Keratinocyte (primary cell): ENCODE results near the gene RCAN3. TPM values are rescaled to one million over a fixed set of nuclear protein-coding genes. Genes with fewer than 3 reads are reported as not detected.
A peak's percentile ranks its signal among the peaks of the same experiment; 100 is the strongest.

Experiments used
- DNase-seq: peaks from one replicate; pipeline ENCODE4 v3.0.0-alpha.2; 2011; ENCODE audit warnings: low read depth, missing footprints, low spot score
- FAIRE-seq: peaks from 2 replicates; lab custom pipeline; 2011; peaks lifted over from hg19 to GRCh38; lab: Jason Lieb, UNC
- H2AFZ ChIP-seq: 2 replicates; pipeline ENCODE4 v1.6.0; 2012; ENCODE audit warnings: low read length, control low read depth, inconsistent platforms; ENCODE audit not compliant: control insufficient read depth
- H3K27ac ChIP-seq: 2 replicates; pipeline ENCODE4 v1.5.1; 2011; ENCODE audit warnings: low read length; ENCODE audit not compliant: control insufficient read depth, insufficient read depth
- H3K27me3 ChIP-seq: 3 replicates; pipeline ENCODE4 v1.6.0; 2011; ENCODE audit warnings: low read length; ENCODE audit not compliant: control insufficient read depth, insufficient read depth; ENCODE audit errors: extremely low read depth
- H3K36me3 ChIP-seq, 2 experiments: 2 replicates in 1 of 2; 3 replicates in 1 of 2; pipeline ENCODE4 v1.5.1; 2011; ENCODE audit warnings: low read length in 2 of 2, mild to moderate bottlenecking in 1 of 2; ENCODE audit not compliant: control insufficient read depth in 2 of 2, insufficient read depth in 2 of 2; ENCODE audit errors: extremely low read depth in 1 of 2
- H3K4me1 ChIP-seq: 3 replicates; pipeline ENCODE4 v1.5.1; 2011; ENCODE audit warnings: low read length; ENCODE audit not compliant: control insufficient read depth, insufficient read depth; ENCODE audit errors: extremely low read depth
- H3K4me2 ChIP-seq: 3 replicates; pipeline ENCODE4 v1.6.0; 2011; ENCODE audit warnings: low read depth, low read length; ENCODE audit not compliant: control insufficient read depth, insufficient read depth; ENCODE audit errors: extremely low read depth
- H3K4me3 ChIP-seq, 3 experiments: fragments of 200-600 bp in 1 of 3; sonication (generic) in 1 of 3; 2 replicates in 2 of 3; 3 replicates in 1 of 3; pipeline ENCODE4 v1.5.1; 2011 to 2016; ENCODE audit warnings: low read length in 3 of 3, mild to moderate bottlenecking in 3 of 3, control low read depth in 2 of 3, inconsistent platforms in 1 of 3, low read depth in 1 of 3, mixed read lengths in 1 of 3, mixed run types in 1 of 3, moderate library complexity in 1 of 3; ENCODE audit not compliant: control insufficient read depth in 2 of 3, insufficient read depth in 2 of 3; ENCODE audit errors: extremely low read depth in 1 of 3
- H3K79me2 ChIP-seq: 2 replicates; pipeline ENCODE4 v1.6.0; 2012; ENCODE audit warnings: low read length; ENCODE audit not compliant: control insufficient read depth, insufficient read depth
- H3K9ac ChIP-seq: 3 replicates; pipeline ENCODE4 v1.6.0; 2011; ENCODE audit warnings: low read length; ENCODE audit not compliant: control insufficient read depth, insufficient read depth; ENCODE audit errors: extremely low read depth
- H3K9me1 ChIP-seq: 3 replicates; pipeline ENCODE4 v1.6.0; 2011; ENCODE audit warnings: low read length; ENCODE audit not compliant: control insufficient read depth, insufficient read depth; ENCODE audit errors: extremely low read depth
- H3K9me3 ChIP-seq: 2 replicates; pipeline ENCODE4 v1.5.1; 2012; ENCODE audit warnings: low read depth, low read length; ENCODE audit not compliant: control insufficient read depth
- H4K20me1 ChIP-seq: 3 replicates; pipeline ENCODE4 v1.6.0; 2011; ENCODE audit warnings: low read length; ENCODE audit not compliant: control insufficient read depth, insufficient read depth; ENCODE audit errors: extremely low read depth
- CTCF ChIP-seq, 3 experiments: IDR thresholded peaks in 1 of 3; conservative IDR thresholded peaks in 1 of 3; optimal IDR thresholded peaks in 1 of 3; 2 replicates in 2 of 3; 3 replicates in 1 of 3; pipeline versions ENCODE3 to v1.5.1; 2011; ENCODE audit warnings: low read length in 3 of 3, mild to moderate bottlenecking in 3 of 3, moderate library complexity in 2 of 3, control low read depth in 1 of 3, inconsistent platforms in 1 of 3; ENCODE audit not compliant: insufficient read depth in 2 of 3; ENCODE audit errors: extremely low read depth in 1 of 3
- EZH2 ChIP-seq: IDR thresholded peaks from one replicate; pipeline ENCODE4 v1.6.1; 2012; ENCODE audit warnings: inconsistent platforms, mild to moderate bottlenecking, low read length, moderate library complexity
- dilution Hi-C: fragments of 300-500 bp; cut with MboI; formaldehyde crosslinking; loops from one replicate; pipeline ENCODE4 v1.7.0; 2020; ENCODE audit warnings: low sequenced_read_pairs; ENCODE audit not compliant: extremely low pct_ligation_motif_present
- polyA plus RNA-seq, 5 experiments: library from polyadenylated mRNA; depleted of rRNA in 3 of 5; stranded (reverse) in 3 of 5; stranded (forward) in 1 of 5; unstranded in 1 of 5; fragments of >200 nt; gene quantifications; 1 replicate in 1 of 5; 2 replicates in 3 of 5; 3 replicates in 1 of 5; pipeline versions ENCODE4 v1.2.1 to v1.2.3, GENCODE V29; 2011 to 2012; ENCODE audit warnings: missing spikeins in 2 of 5, low read depth in 1 of 5, low replicate concordance in 1 of 5

Gene RCAN3
- polyA plus RNA-seq, 1 donor (not counting 4 experiments of a cell fraction or from before 2014, with no cell fraction given): 13.8 TPM

- dilution Hi-C loops: no loop called here
- FAIRE-seq: no peak
- H3K9me3 ChIP-seq: no peaks in the 10 kb centered on the region
- H3K27ac ChIP-seq: no peak overlapping the region
- no peak overlapping the region for H3K4me2 ChIP-seq
- no peak for DNase-seq
- no peak for TF ChIP-seq EZH2
- TF ChIP-seq CTCF (optimal IDR thresholded peaks at IDR 0.05 in 1 of 3, IDR thresholded peaks at IDR 0.05 in 1 of 3, conservative IDR thresholded peaks at IDR 0.05 in 1 of 3; ENCODE audit: extremely low read depth in 1 of 3, insufficient read depth in 2 of 3, low read length in 3 of 3): no peak
- no peak overlapping the region for H3K4me3 ChIP-seq
- peaks cover 16% of the 10 kb centered on the region for H3K4me1 ChIP-seq
- H3K79me2 ChIP-seq: peaks cover 4% of the 10 kb centered on the region
- H2AFZ ChIP-seq: no peak overlapping the region
- no peaks in the 10 kb centered on the region for H3K27me3 ChIP-seq
- no peaks in the 10 kb centered on the region for H4K20me1 ChIP-seq
- H3K9me1 ChIP-seq: no peaks in the 10 kb centered on the region
- H3K36me3 ChIP-seq: no peaks in the 10 kb centered on the region
- no peak overlapping the region for H3K9ac ChIP-seq
Measured at GRCh38 chr1:24500448-24501048, 2.1 kb upstream of the RCAN3 start.

- Histone ChIP-seq H3K4me3 (peak overlapping the region; percentile 54 to 75 (median 65)), H3K4me1 (peaks cover 16% of the 10 kb centered on the region), H3K9me1 (no peaks in the 10 kb centered on the region), H4K20me1 (no peaks in the 10 kb centered on the region), H3K4me2 (peak overlapping the region; percentile 75), H3K9me3 (no peaks in the 10 kb centered on the region), H3K79me2 (peaks cover 7% of the 10 kb centered on the region), H3K27ac (peak overlapping the region; percentile 79), H3K27me3 (no peaks in the 10 kb centered on the region), H3K36me3 (no peaks in the 10 kb centered on the region), H3K9ac (peak overlapping the region; percentile 87), H2AFZ (peak overlapping the region; percentile 61)
- DNase-seq (no peak), FAIRE-seq (peak; percentile 43)
- dilution Hi-C loops: no loop called here
- TF ChIP-seq CTCF (optimal IDR thresholded peaks at IDR 0.05 in 1 of 3, IDR thresholded peaks at IDR 0.05 in 1 of 3, conservative IDR thresholded peaks at IDR 0.05 in 1 of 3; ENCODE audit: extremely low read depth in 1 of 3, insufficient read depth in 2 of 3, low read length in 3 of 3): no peak
Measured at GRCh38 chr1:24501371-24502064, 1.1 kb upstream of the RCAN3 start.
